CD4-positive, alpha-beta T cell treated with Interleukin-4 for 1 hour (primary cell): ENCODE data around the gene ATAD2B.
A peak's percentile ranks its signal among the peaks of the same experiment; 100 is the strongest.

Experiments used
- DNase-seq, 2 donors: peaks; one replicate each; pipeline ENCODE4 v3.0.0-alpha.2; 2020 to 2022

The ATAD2B gene

DNA sequence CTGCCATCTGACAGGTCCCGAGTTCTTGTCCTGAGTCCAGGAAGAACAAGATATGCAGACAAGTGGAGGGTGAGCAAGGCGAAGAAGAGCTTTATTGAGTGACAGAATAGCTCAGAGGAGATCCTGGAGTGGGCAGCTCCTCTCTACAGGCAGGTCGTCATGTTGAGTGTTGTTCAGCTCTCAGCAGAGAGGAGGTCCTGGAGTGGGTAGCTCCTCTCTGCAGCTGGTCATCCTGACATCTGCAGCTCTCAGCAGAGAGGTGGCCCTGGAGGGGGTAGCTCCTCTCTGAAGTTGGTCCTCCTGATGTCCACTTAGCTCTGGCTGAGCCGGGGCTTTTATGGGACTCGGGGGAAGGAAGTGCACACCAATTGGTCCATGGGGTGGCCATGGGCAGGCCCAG lies 90.4 kb downstream of the ATAD2B start:
- no peak for DNase-seq

GRCh38 chr2:23835988-23836387 lies 90.9 kb downstream of the ATAD2B start:
- DNase-seq, result no peak

- DNase-seq, result no peak
Measured at GRCh38 chr2:23835423-23835822, 91.5 kb downstream of the ATAD2B start.

DNA sequence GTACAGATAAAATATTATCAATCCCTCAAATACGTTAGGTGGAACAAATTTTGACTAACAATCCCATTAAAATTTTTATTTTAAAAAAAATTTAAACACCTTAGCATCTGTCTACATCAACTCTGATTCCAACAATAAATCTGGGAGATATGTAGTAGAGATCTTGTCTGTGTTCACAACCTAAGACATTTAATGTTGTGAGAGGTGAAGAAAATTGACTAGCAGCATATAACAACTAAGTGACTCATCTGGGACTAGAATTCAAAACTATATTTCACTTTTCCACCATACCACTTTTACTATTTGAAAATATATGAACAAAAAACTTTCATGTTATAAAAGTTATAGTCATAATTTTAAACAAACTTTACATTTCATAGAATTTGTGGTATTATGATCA lies 97.9 kb downstream of the ATAD2B start:
- DNase-seq, result no peak

GRCh38 chr2:23828256-23828980 lies 98.5 kb downstream of the ATAD2B start:
- DNase-seq, result no peak

DNA sequence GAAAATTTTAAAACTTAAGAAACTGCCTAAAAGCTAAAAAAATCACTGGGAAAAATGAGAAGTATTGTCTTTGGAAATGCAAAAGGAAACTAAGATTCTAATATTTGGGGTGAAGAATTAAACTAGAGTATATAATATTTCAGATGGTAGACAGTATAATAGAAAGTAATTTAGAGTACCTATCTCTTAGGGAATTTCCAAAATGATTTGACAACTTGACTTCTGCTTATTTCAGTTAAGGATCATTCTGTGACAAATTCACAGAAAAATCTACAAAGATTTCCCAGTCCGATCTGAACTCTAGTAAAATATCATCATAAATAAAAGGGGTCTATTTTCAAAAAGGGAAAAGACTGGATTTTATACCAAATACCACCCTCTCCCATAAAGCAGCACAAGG lies 99.6 kb downstream of the ATAD2B start:
- no peak for DNase-seq

- DNase-seq, result no peak
Measured at GRCh38 chr2:23826771-23827170, 100.2 kb downstream of the ATAD2B start.

DNA sequence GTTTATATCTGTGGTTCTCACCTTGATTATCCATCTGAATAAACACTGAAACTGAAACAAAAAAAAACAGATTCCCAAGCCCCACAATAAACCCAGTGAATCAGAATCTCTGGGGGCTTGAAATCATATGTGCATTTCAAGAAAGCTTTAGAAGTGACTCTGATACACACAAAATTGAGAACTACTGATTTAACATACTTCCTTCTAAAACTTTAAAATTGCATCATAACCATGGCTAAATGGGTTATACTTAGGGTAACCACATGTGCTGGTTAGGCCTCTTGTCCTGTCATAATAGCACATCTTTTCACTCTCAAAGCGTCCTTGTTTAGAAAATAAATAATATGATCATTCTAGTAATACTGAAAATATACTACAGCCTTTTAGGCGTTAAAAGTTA lies 100.9 kb downstream of the ATAD2B start:
- no peak for DNase-seq

GRCh38 chr2:23824777-23825212 lies 102.1 kb downstream of the ATAD2B start:
- DNase-seq, result peak in 1 of 2 donors; percentile 70

GRCh38 chr2:23823863-23824262 lies 103.1 kb downstream of the ATAD2B start:
- no peak for DNase-seq

- DNase-seq, result no peak
Measured at GRCh38 chr2:23814963-23815362, 112.0 kb downstream of the ATAD2B start.

- no peak for DNase-seq
Measured at GRCh38 chr2:23813438-23813837, 113.5 kb downstream of the ATAD2B start.

GRCh38 chr2:23809150-23809549 lies 117.8 kb downstream of the ATAD2B start:
- DNase-seq, result no peak

DNA sequence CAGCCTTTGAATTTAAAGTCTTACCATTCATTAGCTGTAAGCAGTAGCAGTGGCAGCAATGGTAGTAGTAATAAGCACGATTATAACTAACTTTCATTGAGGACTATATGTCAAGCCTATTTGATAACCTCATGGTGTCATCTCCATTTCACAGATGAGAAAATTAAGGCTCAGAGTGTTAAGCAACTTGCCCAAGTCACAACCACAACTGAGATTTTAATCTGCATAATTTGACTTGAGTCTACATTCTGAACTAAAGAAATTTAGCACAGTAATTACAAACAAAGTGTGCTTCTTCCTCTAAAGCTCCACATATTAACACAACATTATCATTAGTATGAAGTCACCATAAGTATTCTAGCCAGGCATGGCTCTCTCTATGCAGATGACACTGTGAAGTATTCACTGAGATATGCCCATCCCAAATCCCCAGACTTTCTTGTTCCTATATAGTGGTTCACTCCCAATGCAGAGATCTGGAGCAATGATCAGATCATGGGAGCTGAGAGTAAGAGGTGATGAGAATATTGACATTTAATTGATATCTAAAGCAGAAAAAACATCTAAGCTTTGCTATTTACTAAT lies 120.2 kb downstream of the ATAD2B start:
- no peak for DNase-seq

DNA sequence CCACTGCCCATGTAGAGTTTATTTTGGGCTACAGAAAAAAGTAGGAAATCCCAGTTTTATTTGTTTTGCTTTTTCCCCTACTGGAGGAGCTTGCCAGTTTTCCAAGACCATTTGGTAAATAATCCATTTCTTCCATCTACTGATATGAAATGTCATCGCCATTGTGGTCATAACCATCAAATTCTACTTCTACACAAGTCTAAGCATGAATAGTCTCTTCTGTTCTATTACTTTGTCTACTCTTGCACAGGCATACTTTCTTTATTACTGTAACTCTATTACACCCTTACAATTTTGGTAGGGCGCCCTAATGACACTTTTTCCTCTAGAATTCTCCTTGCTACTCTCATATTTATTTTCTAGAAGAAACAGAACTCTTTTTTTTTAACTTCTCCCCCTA lies 120.7 kb downstream of the ATAD2B start:
- no peak for DNase-seq

DNA sequence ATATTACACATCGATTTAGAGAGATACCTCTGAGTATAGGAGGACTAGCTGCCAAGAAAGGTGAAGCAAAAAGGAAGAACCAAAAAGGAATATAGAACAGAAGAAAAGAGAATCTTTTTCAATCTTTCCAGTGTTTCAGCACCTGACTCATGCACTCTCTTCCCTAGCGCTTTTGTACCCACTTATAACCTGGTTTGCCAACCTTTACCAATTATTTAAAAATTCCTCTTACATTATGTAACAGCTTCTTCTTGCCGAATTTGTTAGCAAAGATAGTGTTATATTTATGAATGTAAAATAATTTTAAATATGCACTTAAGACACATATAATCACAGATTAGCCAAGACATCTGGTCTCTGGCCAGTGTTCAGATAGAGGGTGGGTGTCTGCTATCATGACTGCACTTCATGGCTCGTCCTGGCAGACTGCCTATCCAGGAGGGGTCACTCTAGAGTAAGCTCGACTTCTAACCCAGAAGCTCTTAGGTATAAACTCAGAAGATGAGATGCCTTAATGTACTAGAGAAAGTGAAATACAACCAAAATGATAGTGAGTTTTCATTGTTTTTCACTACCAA lies 122.9 kb downstream of the ATAD2B start:
- DNase-seq, result no peak

- no peak for DNase-seq
Measured at GRCh38 chr2:23803264-23803964, 123.5 kb downstream of the ATAD2B start.

DNA sequence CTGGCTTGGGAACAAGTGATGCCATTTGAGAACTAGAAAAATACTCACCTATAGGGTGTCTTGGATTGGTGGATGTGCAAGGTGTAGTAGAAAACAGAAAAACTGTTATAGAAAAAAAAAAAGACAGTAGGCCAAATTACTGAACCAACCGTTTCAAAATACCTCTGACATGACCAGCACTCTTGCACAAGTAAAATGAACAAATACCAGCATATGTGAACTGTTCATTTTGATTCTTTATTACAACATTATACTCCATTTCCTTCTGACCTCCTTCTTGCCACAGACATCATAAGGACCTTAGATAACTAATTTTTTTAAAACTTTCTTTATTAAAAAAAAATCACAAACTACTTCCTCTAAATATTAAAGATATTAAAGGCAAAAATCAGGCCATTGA lies 125.5 kb downstream of the ATAD2B start:
- no peak for DNase-seq

DNA sequence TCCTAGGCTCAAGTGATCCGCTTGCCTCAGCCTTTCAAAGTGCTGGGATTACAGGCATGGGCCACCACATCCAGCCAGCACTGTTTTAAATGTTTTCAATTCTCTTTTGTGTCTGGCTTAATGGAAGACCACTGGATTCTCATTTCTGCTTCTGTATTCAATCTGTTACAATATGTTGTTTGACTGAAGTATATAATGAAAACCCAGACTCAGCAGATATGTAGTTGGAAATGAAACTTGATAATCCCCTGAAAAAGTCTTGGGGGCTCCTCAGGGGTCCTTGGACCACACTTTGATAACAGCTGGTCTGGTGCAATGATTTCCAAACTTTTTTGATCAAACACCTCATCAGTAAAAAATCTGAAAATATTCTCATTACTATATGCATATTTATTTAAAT lies 132.7 kb downstream of the ATAD2B start:
- DNase-seq, result no peak

DNA sequence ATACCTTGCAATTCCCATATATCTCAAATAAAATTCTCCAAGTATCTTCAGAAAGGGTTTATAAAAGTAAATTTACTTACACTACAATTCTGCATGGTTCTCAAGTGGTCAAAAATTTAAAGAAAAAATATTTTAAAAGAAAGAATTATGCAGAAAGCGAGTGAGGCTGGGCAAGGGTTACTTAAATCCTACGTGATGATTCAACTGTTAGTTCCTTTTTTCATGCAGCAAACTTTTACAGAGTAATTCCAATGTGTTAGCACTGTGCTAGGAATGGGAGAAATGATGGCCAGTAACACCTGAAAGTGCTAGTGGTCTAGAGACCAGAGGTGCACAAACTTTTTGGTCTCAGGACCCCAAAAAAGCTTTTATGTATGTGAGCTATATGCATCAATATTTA lies 133.4 kb downstream of the ATAD2B start:
- no peak for DNase-seq

DNA sequence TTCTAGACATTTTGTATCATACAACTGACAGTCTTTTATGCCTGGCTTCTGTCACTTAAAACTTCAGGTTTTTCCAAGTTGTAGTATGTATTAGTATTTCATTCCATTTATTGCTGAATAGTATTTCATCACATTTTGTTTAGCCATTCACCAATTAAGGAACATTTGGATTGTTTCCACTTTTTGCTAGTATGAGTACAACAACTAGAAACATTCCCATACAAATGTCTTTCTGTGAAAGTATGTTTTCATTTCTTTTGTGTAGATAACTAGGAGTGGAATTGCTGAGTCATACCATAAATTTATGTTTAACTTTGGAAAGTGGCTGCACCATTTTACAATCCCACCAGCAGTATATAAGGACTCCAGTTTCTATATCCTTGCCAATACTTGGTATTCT lies 135.9 kb downstream of the ATAD2B start:
- DNase-seq, result no peak

DNA sequence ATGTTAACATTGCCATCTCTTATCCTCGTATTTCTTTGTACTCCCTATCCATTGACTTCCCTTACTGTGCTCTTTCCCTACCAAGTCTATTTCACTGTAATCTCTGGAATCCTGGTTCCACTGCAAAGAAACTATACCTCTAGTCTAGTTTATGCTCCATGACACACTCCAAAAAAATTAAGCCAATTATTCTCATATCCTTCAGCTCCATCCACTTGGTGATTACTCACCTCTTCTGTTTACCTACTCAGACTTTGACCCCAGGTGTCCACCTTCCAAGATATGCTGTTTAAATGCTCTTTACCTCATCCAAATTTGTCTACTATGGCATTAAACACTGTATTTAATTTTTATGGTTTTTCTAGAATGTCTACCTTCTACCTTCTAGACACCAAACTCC lies 137.9 kb downstream of the ATAD2B start:
- DNase-seq, result no peak

DNA sequence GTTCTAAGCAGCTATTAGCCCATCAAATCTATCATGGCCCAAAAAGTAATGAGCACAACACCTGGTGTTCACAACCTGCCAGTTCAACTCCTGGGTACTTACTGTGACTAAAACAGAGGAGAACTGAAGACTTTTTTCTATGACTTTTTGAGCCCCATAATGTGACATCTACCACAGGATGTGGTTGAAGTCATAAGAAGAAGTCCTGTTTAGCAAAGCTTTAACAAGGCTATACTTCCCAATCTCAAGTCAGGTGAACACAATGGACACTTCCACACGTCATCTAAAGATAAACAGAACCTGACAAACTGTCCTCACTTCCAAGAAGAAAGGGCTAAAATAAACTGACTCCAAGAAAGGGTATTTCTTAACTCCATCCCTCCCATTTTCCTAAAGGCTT lies 138.8 kb downstream of the ATAD2B start:
- peak in 1 of 2 donors; percentile 43 for DNase-seq

GRCh38 chr2:23784971-23785370 lies 142.0 kb downstream of the ATAD2B start:
- DNase-seq, result no peak
